Epithelial cell of proximal tubule (primary cell): ENCODE results near the gene BTBD9. TPM values are rescaled to one million over a fixed set of nuclear protein-coding genes. Genes with fewer than 3 reads are reported as not detected.
A peak's percentile ranks its signal among the peaks of the same experiment; 100 is the strongest.
"Not testable (repeated sequence)": the region's sequence is repeated elsewhere in the genome, so short reads cannot be mapped to it uniquely, and the experiment has no call there.

ENCODE experiments used
- DNase-seq: peaks from one replicate; pipeline ENCODE4 v3.0.0-alpha.2; 2011; ENCODE audit warnings: low read depth
- H3K4me3 ChIP-seq: 2 replicates; pipeline ENCODE4 v1.5.1; 2011; ENCODE audit warnings: low read depth, mild to moderate bottlenecking, low read length
- total RNA-seq: library from RNA; depleted of rRNA; stranded (reverse); fragments of >200 nt; gene quantifications from 2 replicates; pipeline ENCODE4 v1.2.3, GENCODE V29; 2015
- TF ChIP-seq, protein P1 (sequence below): conservative IDR thresholded peaks from 2 replicates; pipeline ENCODE4 v1.5.1; 2012; ENCODE audit warnings: low read depth, mild to moderate bottlenecking, low read length

Gene BTBD9
- total RNA-seq, 1 donor from 2014 or later: 2.9 TPM

DNA sequence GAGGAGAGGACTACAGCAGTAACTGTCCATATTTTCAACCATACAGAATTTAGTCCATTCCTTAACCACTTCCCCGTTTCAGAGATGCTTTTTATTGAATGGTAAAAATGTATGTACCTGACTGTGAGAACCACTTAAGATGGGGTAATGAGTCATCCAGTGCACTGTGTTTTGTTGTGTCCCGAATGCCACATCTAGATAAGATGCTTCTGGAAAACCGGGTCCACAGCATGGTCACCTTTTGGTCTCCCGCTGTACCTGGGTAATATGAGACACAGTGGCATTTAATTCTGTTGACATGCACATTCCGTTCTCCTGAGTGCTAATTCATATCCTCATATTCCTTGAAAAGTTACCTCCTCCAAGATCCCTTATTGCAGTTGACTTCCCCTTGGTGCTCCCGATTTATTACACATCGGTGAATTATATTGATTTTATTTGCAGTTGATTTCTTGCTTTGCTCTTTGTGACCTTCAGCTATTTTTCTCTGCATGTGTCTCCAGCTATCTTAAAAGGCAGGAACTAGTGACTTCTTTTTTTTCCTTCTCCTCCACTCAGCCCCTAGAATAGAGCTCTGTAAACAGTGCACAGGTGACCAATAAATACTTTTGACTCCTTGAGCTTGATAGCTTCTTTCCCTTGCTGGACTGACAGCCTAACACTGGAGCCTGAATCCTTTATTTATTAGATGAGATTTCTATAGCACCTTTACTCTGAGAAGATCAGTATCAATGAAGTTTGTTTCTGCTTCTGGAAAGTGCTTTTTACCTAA is 505.6 kb downstream of the BTBD9 start:
- DNase-seq: no peak
- H3K4me3 ChIP-seq: no peak overlapping the region
- TF ChIP-seq, protein P1, sequence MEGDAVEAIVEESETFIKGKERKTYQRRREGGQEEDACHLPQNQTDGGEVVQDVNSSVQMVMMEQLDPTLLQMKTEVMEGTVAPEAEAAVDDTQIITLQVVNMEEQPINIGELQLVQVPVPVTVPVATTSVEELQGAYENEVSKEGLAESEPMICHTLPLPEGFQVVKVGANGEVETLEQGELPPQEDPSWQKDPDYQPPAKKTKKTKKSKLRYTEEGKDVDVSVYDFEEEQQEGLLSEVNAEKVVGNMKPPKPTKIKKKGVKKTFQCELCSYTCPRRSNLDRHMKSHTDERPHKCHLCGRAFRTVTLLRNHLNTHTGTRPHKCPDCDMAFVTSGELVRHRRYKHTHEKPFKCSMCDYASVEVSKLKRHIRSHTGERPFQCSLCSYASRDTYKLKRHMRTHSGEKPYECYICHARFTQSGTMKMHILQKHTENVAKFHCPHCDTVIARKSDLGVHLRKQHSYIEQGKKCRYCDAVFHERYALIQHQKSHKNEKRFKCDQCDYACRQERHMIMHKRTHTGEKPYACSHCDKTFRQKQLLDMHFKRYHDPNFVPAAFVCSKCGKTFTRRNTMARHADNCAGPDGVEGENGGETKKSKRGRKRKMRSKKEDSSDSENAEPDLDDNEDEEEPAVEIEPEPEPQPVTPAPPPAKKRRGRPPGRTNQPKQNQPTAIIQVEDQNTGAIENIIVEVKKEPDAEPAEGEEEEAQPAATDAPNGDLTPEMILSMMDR: no peak

DNA sequence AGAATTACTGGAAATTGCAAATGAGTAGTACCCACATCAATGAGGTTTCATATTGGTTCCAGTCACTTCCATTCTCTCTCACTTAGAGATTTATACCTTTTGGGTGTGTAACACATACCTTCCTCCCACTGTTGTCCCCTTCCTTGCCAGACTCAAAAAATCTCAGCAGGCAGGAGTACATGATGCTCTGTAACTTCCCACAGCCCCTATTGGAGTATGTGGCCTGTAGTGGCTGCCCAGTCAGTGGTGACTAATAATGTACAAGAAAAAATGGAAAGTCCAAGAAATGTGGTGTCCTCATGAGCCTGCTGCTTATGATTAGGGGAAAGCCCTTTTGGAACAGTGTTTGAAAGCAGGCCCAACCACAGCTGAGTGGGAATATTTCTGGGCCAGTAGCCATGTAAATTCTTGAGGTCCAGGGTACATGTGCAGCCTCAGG is 508.2 kb downstream of the BTBD9 start:
- H3K4me3 ChIP-seq: no peak overlapping the region
- TF ChIP-seq, protein P1: no peak
- DNase-seq: peak; percentile 60

- H3K4me3 ChIP-seq: no peak overlapping the region
- no peak for DNase-seq
- TF ChIP-seq, protein P1: no peak
Measured at GRCh38 chr6:38127284-38127683, 512.4 kb downstream of the BTBD9 start.

- DNase-seq, H3K4me3 ChIP-seq: not testable (repeated sequence)
Measured at GRCh38 chr6:38124224-38124926, 515.4 kb downstream of the BTBD9 start.

- H3K4me3 ChIP-seq: no peak overlapping the region
- TF ChIP-seq, protein P1: no peak
- DNase-seq: no peak
Measured at GRCh38 chr6:38119516-38119915, 520.2 kb downstream of the BTBD9 start.

DNA sequence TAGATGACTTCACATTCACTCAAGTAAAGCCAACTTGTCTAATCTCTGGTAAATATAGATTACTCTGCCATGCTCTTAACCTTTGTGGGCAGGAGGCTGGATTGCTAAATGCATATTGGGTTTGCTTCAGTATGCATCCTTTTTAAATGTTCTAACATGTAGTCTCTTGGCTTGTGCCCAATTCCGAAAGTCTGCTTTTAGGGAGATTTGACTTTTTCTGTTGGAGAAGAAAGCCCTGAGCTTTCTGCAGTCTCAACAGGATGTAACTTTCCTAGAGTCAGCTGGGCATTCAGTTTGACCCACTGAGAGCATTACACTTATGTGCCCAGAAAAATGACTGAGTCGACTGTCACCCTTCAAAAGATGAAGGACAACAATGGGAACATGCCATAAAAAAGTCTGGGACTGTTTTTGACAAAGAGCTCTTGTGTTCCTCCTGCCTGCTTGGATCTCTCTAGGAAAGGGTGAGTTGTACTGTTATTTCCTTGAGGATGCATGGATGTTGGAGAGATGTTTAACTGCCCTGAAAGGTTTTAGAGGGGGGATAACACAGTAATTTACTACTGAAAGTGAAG is 520.9 kb downstream of the BTBD9 start:
- no peak for DNase-seq
- no peak overlapping the region for H3K4me3 ChIP-seq
- TF ChIP-seq, protein P1: no peak

Other genes with a start within 250 kb of the BTBD9 start
- 202 and 237 TPM in 2 replicates for gene GLO1, start 63.2 kb upstream of the BTBD9 start, total RNA-seq
- not detected in 2 replicates for gene DNAH8, start 75.4 kb upstream of the BTBD9 start, total RNA-seq